Jurkat, Clone E6-1 (cell line): Measurements from ENCODE around the gene ZC3H12D.

Experiments used
- DNase-seq: peaks from one replicate; pipeline ENCODE4 v3.0.0-alpha.2; 2011; ENCODE audit warnings: low read depth, low spot score
- H3K4me3 ChIP-seq: 2 replicates; pipeline ENCODE4 v1.5.1; 2011; ENCODE audit warnings: mild to moderate bottlenecking, low read length, control low read depth, moderate library complexity

ZC3H12D gene

GRCh38 chr6:149488815-149489214 is 4.0 kb upstream of the ZC3H12D start:
- H3K4me3 ChIP-seq: no peak overlapping the region
- DNase-seq: no peak

GRCh38 chr6:149487316-149487715 is 2.5 kb upstream of the ZC3H12D start:
- no peak overlapping the region for H3K4me3 ChIP-seq
- DNase-seq: no peak

GRCh38 chr6:149483849-149484655 is 762 bp downstream of the ZC3H12D start:
- H3K4me3 ChIP-seq: no peak overlapping the region
- DNase-seq: no peak

GRCh38 chr6:149483334-149483725 is 1.5 kb downstream of the ZC3H12D start:
- DNase-seq: no peak
- no peak overlapping the region for H3K4me3 ChIP-seq

- no peak for DNase-seq
- no peak overlapping the region for H3K4me3 ChIP-seq
Observed at GRCh38 chr6:149482545-149483333, 2.1 kb downstream of the ZC3H12D start.

GRCh38 chr6:149480502-149481280 is 4.1 kb downstream of the ZC3H12D start:
- no peak for DNase-seq
- H3K4me3 ChIP-seq: no peak overlapping the region

- DNase-seq: no peak
- H3K4me3 ChIP-seq: no peak overlapping the region
Observed at GRCh38 chr6:149478631-149479314, 6.0 kb downstream of the ZC3H12D start.

GRCh38 chr6:149477544-149477943 is 7.3 kb downstream of the ZC3H12D start:
- no peak for DNase-seq
- no peak overlapping the region for H3K4me3 ChIP-seq

GRCh38 chr6:149476789-149477455 is 7.9 kb downstream of the ZC3H12D start:
- no peak for DNase-seq
- H3K4me3 ChIP-seq: no peak overlapping the region

- no peak overlapping the region for H3K4me3 ChIP-seq
- no peak for DNase-seq
Observed at GRCh38 chr6:149474108-149474935, 10.5 kb downstream of the ZC3H12D start.

GRCh38 chr6:149473080-149474052 is 11.4 kb downstream of the ZC3H12D start:
- no peak overlapping the region for H3K4me3 ChIP-seq
- DNase-seq: peak; percentile 75

GRCh38 chr6:149472241-149472640 is 12.6 kb downstream of the ZC3H12D start:
- no peak overlapping the region for H3K4me3 ChIP-seq
- no peak for DNase-seq

GRCh38 chr6:149471801-149472200 is 13.0 kb downstream of the ZC3H12D start:
- DNase-seq: no peak
- H3K4me3 ChIP-seq: no peak overlapping the region

- DNase-seq: no peak
- no peak overlapping the region for H3K4me3 ChIP-seq
Observed at GRCh38 chr6:149470948-149471347, 13.9 kb downstream of the ZC3H12D start.

- no peak overlapping the region for H3K4me3 ChIP-seq
- no peak for DNase-seq
Observed at GRCh38 chr6:149468179-149468578, 16.6 kb downstream of the ZC3H12D start.

- DNase-seq: no peak
- no peak overlapping the region for H3K4me3 ChIP-seq
Observed at GRCh38 chr6:149467265-149467664, 17.5 kb downstream of the ZC3H12D start.

GRCh38 chr6:149464411-149464810 is 20.4 kb downstream of the ZC3H12D start:
- no peak for DNase-seq

More at GRCh38 chr6:149464411-149464810, 20.4 kb downstream of the ZC3H12D start:
- no peak overlapping the region for H3K4me3 ChIP-seq
